Activated CD4-positive, alpha-beta T cell treated with anti-CD3 and anti-CD28 coated beads for 48 hours (primary cell): Measurements from ENCODE around the gene UROC1.

Experiments used
- DNase-seq: peaks from one replicate; pipeline ENCODE4 v3.0.0-alpha.2; 2020

Gene UROC1

DNA sequence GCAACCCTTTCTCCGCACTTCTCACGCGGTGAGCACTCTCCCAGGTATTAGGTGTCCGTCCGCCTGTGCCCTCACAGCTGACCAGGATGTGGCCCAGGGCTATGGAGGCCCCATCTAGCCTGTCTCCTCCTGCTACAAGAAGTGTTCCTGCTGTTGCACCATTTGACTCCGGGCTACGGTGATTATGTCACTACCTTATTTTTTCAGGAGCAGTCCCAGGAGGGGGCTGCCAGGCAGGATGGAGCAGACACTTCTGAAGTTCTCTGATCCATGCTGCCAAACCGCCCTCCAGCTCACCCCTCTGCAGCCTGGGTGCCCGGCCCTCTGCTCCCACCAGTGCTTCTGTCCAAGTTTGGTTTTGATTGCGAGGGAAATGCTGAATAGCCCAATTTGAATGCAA, 78.8 kb downstream of the UROC1 start:
- no peak for DNase-seq

DNA sequence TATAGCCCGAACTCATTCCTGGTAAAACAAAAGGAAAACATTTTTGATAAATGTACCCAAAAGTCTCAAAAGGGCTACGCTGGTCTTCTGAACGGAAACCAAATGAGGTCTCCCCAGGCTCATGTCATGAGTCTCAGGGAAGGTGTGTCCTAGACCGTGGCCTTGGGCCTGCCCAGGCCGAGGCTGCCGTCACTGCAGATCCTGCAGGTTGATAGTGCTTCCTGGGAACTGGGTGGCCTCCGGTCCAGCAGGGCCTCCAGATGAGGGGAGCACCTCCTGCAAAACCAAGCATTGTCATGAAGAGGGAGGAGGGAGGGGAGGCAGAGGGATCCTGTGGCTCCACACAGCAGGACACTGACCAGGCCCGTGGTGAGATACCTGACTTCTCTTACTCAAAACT, 79.4 kb downstream of the UROC1 start:
- DNase-seq: no peak

DNA sequence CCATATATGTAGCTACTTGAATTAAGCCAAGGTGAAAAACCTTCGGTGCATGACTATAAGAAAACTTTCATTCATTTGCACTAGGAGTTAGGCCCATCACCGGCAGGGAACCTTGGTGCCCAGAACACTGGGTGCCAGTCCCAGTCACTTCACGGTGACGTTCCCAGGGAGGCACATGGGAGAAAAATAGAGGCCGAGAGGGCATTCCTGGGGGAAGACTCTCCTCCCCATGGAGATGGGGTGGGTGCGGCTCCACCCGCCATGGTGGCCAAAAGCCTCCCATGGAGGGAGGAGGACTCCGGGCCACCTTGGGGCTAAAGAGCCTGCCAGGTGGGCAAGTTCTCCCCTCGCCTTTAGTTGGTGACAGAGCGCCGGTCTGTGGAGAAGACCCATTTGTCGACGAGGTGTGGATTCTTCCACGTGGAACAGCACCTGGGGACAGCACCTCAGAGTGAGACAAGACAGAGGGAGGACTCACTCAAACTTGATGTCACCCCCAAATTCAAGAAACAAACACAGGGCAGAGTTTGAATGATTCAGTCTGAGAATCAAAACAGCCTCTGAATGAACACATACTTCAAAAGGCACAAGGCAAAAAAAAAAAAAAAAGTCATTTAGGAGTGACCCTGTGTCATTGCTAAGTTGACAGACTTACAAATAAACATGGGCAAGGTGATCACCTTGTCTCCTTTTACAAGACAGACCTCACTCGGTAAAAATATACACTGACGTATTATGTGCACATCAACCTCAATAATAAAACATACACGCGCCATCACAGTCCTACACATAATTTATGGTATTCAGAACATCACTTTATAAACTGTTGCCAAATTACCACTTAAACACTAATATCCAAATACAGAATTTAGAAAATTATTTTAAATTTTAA, 80.5 kb downstream of the UROC1 start:
- no peak for DNase-seq

DNA sequence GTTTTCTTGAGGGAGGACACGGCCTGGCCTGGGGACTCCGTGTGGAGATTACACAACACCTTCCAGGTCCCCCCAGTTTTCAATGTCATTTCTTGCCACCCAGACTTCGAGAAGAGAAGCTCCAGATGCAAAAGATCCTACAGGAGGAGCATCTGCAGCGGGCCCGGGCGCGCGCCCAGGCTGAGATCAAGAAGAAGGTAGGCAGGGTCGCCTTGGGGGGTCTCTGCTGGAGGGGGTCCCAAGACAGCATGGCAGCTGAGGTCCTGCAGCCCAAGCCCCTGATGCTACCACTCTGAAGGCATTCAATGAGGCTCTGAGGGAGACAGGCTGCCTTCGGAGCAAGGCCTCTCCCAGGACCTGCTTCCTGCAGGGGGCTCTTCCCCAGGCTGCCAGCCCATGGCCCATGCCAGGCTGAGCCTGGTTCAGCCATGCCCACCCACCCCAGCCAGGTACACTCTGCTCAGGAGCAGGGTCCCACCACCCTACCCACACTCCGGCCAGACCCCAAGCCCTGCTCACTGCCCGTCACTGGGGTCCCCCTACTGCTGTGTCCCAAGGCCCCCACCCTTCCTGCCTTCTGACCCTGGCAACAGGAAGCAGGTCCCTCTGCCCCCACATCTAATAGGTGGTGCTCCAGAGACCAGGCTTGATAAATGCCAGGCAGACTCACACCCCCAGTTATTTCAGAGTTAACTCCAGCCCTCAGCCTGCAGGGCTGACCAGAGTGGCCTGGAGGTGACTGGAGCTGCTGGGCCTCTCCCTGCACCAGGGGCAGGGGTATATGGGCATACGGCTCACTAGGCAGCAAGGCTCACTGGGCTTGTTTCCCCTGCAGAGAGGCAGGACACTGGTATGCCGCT, 81.9 kb downstream of the UROC1 start:
- DNase-seq: no peak

DNA sequence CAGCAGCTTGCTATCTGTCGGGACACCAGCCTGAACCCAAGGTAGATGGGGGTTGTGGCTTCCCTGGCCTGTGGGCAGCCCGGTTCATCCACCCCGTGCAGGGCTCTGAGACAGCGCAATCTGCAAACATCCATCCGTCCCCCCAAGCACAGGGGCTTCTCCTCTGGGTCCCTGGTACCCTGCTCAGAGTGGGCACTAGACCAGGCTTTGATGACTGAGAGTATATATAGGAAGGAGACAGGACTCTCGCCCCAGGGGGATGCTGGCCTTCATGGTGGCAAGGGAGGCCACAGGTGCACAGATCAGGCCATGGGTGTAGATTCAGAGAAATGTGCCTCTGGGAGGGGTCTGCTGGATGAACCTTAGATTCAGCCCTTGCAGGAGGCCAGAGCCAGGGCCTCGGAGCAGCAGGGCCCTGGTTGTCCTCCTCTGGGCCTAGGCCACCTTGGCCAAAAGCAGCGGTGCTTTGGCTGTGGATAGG, 82.6 kb downstream of the UROC1 start:
- no peak for DNase-seq

DNA sequence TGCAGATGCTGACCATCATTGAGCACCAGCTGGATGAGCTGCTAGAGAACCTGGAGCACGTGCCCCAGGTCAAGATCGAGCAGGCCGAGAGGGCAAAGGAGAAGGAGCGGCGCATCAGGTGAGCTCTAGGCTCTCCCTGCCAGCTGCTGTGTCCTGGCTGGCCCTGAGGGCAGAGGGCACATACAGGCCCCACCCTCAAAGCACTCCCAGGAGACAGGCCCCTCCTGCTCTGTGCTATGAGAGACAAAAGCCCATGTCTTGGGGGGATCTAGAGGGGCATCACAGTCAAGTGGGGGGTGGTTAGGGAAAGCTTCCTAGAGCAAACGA, 83.3 kb downstream of the UROC1 start:
- no peak for DNase-seq

DNA sequence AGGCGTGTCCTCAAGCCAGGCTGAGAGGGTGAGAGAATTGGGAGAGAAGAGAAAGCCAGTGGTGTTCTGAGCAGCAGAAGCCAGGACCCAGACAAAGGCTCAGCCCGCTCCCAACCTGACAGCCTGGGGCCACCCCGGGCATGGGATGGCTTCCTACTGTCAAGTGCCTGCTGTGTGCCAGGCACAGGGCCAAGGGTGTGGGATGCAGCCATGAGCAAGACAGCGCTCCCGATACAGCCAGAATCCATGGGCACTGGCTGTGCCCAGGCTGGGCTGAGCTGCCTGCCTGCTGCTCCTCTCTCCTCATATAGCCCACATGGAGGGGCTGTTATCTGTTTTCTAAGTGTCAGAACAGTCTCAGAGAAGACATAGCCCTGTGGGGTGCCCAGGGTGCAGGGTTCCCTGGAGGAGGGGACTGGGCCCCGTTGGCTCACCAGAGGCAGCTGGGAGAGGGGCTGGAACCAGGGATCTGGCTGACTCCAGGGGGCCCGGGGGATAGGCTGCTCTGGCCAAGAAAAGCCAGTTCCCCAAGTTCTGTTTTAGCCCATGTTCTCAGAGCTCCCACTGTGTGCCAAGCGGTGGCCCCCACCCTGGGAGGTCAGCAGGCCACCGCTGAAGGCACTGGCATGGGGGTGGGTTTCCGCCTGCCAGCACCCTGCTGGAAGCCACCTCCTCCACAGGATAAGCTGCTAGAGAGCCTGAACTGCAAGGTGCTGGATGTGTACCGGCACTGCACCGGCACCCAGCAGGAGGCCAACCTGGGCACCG, 83.9 kb downstream of the UROC1 start:
- DNase-seq: no peak

DNA sequence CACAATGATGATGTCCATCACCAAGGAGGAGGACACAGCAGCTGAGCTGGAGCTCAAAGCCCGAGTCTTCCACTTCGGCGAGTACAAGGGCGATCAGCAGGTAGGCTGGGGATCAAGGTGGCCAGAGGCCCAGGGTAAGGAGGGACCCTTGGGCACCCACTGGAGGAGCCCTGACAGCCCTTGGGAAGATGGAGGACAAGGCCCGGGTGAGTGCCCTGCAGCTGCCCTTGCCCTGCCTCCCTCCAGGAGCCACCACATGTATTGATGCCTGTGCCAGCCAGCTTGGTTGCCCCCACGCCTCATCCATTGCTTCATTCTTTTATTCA, 84.5 kb downstream of the UROC1 start:
- no peak for DNase-seq

DNA sequence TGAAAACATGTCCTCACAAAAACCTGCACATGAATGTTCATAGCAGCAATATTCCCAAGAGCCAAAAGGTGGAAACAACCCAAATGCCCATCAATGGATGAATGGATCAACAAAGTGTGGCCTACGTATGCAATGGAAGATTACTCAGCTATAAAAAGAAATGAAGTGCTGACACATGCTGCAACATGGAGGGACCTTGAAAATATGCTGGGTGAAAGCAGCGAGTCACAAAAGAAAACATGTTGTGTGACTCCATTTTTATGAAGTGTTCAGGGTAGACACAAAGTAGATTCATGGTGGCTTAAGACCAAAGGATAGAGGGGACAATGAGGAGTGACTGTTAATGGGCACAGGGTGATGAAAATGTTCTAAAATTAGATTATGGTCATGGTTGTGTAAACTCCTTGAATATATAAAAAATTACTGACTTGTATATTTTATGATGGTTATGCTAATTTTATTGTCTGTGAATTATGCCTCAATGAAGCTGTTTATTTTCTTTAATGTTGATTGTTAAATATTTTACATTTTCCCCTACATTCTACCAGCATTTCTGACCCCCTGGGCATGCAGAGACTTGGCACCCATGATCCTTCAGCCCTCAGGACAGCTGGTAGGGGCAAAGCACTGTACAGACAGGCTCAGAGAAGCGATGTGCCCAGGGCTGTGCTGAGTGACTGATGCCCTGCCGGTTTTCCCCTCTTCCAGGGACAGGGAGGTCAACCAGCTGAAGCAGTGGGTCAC, 85.0 kb downstream of the UROC1 start:
- DNase-seq: no peak
